ENCODE data around the gene POLR3GL.
"Not testable (repeated sequence)": the region's sequence is repeated elsewhere in the genome, so short reads cannot be mapped to it uniquely, and the experiment has no call there.

- TF ChIP-seq SREBF2 (IDR thresholded peaks at IDR 0.05; ENCODE audit: low read length); RAD21 (IDR thresholded peaks at IDR 0.05; ENCODE audit: insufficient read depth, low read depth, low read length); ZNF274 (IDR thresholded peaks at IDR 0.05; ENCODE audit: insufficient read depth, insufficient read length); CTCF (IDR thresholded peaks at IDR 0.05 in 2 of 3, conservative IDR thresholded peaks at IDR 0.05 in 1 of 3; ENCODE audit: control insufficient read depth in 2 of 3, extremely low read depth in 1 of 3, insufficient read depth in 1 of 3, low read depth in 3 of 3, low read length in 3 of 3); STAT1 (conservative IDR thresholded peaks at IDR 0.05); ATF3 (IDR thresholded peaks at IDR 0.05; ENCODE audit: borderline replicate concordance, extremely low read depth, low read depth, low read length); IKZF2 (IDR thresholded peaks at IDR 0.05); NFYB (IDR thresholded peaks at IDR 0.05; ENCODE audit: insufficient read depth, low read depth, low read length); CBFB (IDR thresholded peaks at IDR 0.05; ENCODE audit: low read depth); ZNF24 (IDR thresholded peaks at IDR 0.05): not testable (repeated sequence)
Measured at GRCh38 chr1:146026650-146027049, 62.2 kb downstream of the POLR3GL start.

All from GM12878 (cell line).